ENCODE data around the gene CTSW.

- TF ChIP-seq, protein P1, sequence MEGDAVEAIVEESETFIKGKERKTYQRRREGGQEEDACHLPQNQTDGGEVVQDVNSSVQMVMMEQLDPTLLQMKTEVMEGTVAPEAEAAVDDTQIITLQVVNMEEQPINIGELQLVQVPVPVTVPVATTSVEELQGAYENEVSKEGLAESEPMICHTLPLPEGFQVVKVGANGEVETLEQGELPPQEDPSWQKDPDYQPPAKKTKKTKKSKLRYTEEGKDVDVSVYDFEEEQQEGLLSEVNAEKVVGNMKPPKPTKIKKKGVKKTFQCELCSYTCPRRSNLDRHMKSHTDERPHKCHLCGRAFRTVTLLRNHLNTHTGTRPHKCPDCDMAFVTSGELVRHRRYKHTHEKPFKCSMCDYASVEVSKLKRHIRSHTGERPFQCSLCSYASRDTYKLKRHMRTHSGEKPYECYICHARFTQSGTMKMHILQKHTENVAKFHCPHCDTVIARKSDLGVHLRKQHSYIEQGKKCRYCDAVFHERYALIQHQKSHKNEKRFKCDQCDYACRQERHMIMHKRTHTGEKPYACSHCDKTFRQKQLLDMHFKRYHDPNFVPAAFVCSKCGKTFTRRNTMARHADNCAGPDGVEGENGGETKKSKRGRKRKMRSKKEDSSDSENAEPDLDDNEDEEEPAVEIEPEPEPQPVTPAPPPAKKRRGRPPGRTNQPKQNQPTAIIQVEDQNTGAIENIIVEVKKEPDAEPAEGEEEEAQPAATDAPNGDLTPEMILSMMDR (IDR thresholded peaks at IDR 0.05), result no peak
- TF ChIP-seq POLR2AphosphoS5 (IDR thresholded peaks at IDR 0.05) (no peak), POLR2A (IDR thresholded peaks at IDR 0.05) (no peak)
Observed at GRCh38 chr11:65885808-65886536, 6.3 kb downstream of the CTSW start.

Data from suprapubic skin (tissue), 4 donors.